ENCODE results near the gene POC1A.
A peak's percentile ranks its signal among the peaks of the same experiment; 100 is the strongest.

POC1A gene

GRCh38 chr3:52150860-52151259, 3.4 kb downstream of the POC1A start:
- DNase-seq (ENCODE audit: low spot score) = no peak

- no peak for DNase-seq (ENCODE audit: low spot score)
These were observed 3.9 kb downstream of the POC1A start for GRCh38 chr3:52150357-52150756.

- no peak for DNase-seq (ENCODE audit: low spot score)
These were observed 4.5 kb downstream of the POC1A start for GRCh38 chr3:52149726-52150125.

- DNase-seq (ENCODE audit: low spot score) = no peak
These were observed 5.2 kb downstream of the POC1A start for GRCh38 chr3:52149021-52149420.

- no peak for DNase-seq (ENCODE audit: low spot score)
These were observed 6.4 kb downstream of the POC1A start for GRCh38 chr3:52147804-52148203.

GRCh38 chr3:52146811-52147210, 7.4 kb downstream of the POC1A start:
- no peak for DNase-seq (ENCODE audit: low spot score)

GRCh38 chr3:52146189-52146588, 8.0 kb downstream of the POC1A start:
- no peak for DNase-seq (ENCODE audit: low spot score)

GRCh38 chr3:52145736-52146110, 8.5 kb downstream of the POC1A start:
- DNase-seq (ENCODE audit: low spot score) = no peak

- DNase-seq (ENCODE audit: low spot score) = no peak
These were observed 9.2 kb downstream of the POC1A start for GRCh38 chr3:52144796-52145735.

- DNase-seq (ENCODE audit: low spot score) = peak; percentile 76
These were observed 10.0 kb downstream of the POC1A start for GRCh38 chr3:52144034-52144795.

GRCh38 chr3:52143616-52144015, 10.6 kb downstream of the POC1A start:
- no peak for DNase-seq (ENCODE audit: low spot score)

- DNase-seq (ENCODE audit: low spot score) = no peak
These were observed 11.1 kb downstream of the POC1A start for GRCh38 chr3:52143156-52143555.

- DNase-seq (ENCODE audit: low spot score) = no peak
These were observed 12.5 kb downstream of the POC1A start for GRCh38 chr3:52141751-52142150.

GRCh38 chr3:52140769-52141168, 13.5 kb downstream of the POC1A start:
- no peak for DNase-seq (ENCODE audit: low spot score)

- no peak for DNase-seq (ENCODE audit: low spot score)
These were observed 14.2 kb downstream of the POC1A start for GRCh38 chr3:52140000-52140399.

GRCh38 chr3:52137311-52137710, 16.9 kb downstream of the POC1A start:
- DNase-seq (ENCODE audit: low spot score) = no peak

- no peak for DNase-seq (ENCODE audit: low spot score)
These were observed 17.7 kb downstream of the POC1A start for GRCh38 chr3:52136513-52136912.

- no peak for DNase-seq (ENCODE audit: low spot score)
These were observed 18.9 kb downstream of the POC1A start for GRCh38 chr3:52135332-52135731.

GRCh38 chr3:52134761-52135160, 19.5 kb downstream of the POC1A start:
- no peak for DNase-seq (ENCODE audit: low spot score)

- DNase-seq (ENCODE audit: low spot score) = no peak
These were observed 21.3 kb downstream of the POC1A start for GRCh38 chr3:52132930-52133329.

GRCh38 chr3:52132041-52132440, 22.2 kb downstream of the POC1A start:
- DNase-seq (ENCODE audit: low spot score) = no peak

GRCh38 chr3:52130966-52131622, 23.1 kb downstream of the POC1A start:
- DNase-seq (ENCODE audit: low spot score) = no peak

All from hematopoietic multipotent progenitor cell treated with erythropoietin and hydrocortisone succinate and interleukin-3 and kit ligand, for 17 days (in vitro differentiated cells).